ENCODE data around the gene RAB11B. TPM values are rescaled to one million over a fixed set of nuclear protein-coding genes. Genes with fewer than 3 reads are reported as not detected.
"Not testable (repeated sequence)": the region's sequence is repeated elsewhere in the genome, so short reads cannot be mapped to it uniquely, and the experiment has no call there.

Gene RAB11B
- total RNA-seq, 1 donor from 2014 or later = 70.8 TPM

- Histone ChIP-seq H3K9me3 (no peaks in the 10 kb centered on the region), H3K36me3 (peaks cover 0 to 9% of the 10 kb centered on the region in 2 donors), H3K27ac (peak overlapping the region; percentile 37 to 81), H3K4me3 (peak overlapping the region; percentile 27 to 50), H3K4me1 (peaks cover 15 to 30% of the 10 kb centered on the region in 2 donors), H3K27me3 (no peaks in the 10 kb centered on the region)
- intact Hi-C loops (cut with DNase I) = no loop called here
- TF ChIP-seq CTCF (IDR thresholded peaks at IDR 0.05) = no peak
- peak in 1 of 2 donors; percentile 93 for DNase-seq (ENCODE audit: low spot score in 2 of 2)
These were observed 22.7 kb upstream of the RAB11B start for GRCh38 chr19:8367327-8368001.

- intact Hi-C loops (cut with DNase I) = no loop called here
- Histone ChIP-seq H3K36me3 (peaks cover 0 to 28% of the 10 kb centered on the region in 2 donors), H3K27me3 (no peaks in the 10 kb centered on the region)
These were observed 19.8 kb upstream of the RAB11B start for GRCh38 chr19:8370176-8371010.

GRCh38 chr19:8371011-8371804 lies 19.0 kb upstream of the RAB11B start:
- intact Hi-C loops (cut with DNase I) = no loop called here
- Histone ChIP-seq H3K27ac (peak overlapping the region in 1 of 2 donors; percentile 36), H3K36me3 (peaks cover 0 to 28% of the 10 kb centered on the region in 2 donors), H3K27me3 (no peaks in the 10 kb centered on the region), H3K4me3 (no peak overlapping the region), H3K4me1 (peaks cover 7 to 20% of the 10 kb centered on the region in 2 donors), H3K9me3 (no peaks in the 10 kb centered on the region)
- no peak for TF ChIP-seq CTCF (IDR thresholded peaks at IDR 0.05)
- DNase-seq (ENCODE audit: low spot score in 2 of 2) = no peak

More at GRCh38 chr19:8370176-8371010, 19.8 kb upstream of the RAB11B start:
- Histone ChIP-seq H3K9me3 (no peaks in the 10 kb centered on the region), H3K4me3 (no peak overlapping the region), H3K27ac (peak overlapping the region in 1 of 2 donors; percentile 36), H3K4me1 (peaks cover 7 to 20% of the 10 kb centered on the region in 2 donors)
- TF ChIP-seq CTCF (IDR thresholded peaks at IDR 0.05) = no peak
- no peak for DNase-seq (ENCODE audit: low spot score in 2 of 2)

GRCh38 chr19:8373867-8374813 lies 16.0 kb upstream of the RAB11B start:
- H3K9me3 ChIP-seq = no peaks in the 10 kb centered on the region
- intact Hi-C loops (cut with DNase I) = no loop called here
- TF ChIP-seq CTCF (IDR thresholded peaks at IDR 0.05) = no peak
- H3K4me1 ChIP-seq = no peaks in the 10 kb centered on the region
- no peak for DNase-seq (ENCODE audit: low spot score in 2 of 2)
- no peak overlapping the region for H3K27ac ChIP-seq
- no peak overlapping the region for H3K4me3 ChIP-seq
- H3K27me3 ChIP-seq = no peaks in the 10 kb centered on the region
- peaks cover 0 to 28% of the 10 kb centered on the region in 2 donors for H3K36me3 ChIP-seq

- H3K4me1 ChIP-seq; H3K27me3 ChIP-seq; H3K27ac ChIP-seq; intact Hi-C loops (cut with DNase I); H3K4me3 ChIP-seq; DNase-seq (ENCODE audit: low spot score in 2 of 2); H3K9me3 ChIP-seq: not testable (repeated sequence)
- peaks cover 0 to 31% of the 10 kb centered on the region in 2 donors for H3K36me3 ChIP-seq
These were observed 14.4 kb upstream of the RAB11B start for GRCh38 chr19:8375766-8376165.

- H3K4me3 ChIP-seq; DNase-seq (ENCODE audit: low spot score in 2 of 2); intact Hi-C loops (cut with DNase I); H3K27me3 ChIP-seq; H3K4me1 ChIP-seq; H3K9me3 ChIP-seq; H3K27ac ChIP-seq: not testable (repeated sequence)
- peaks cover 0 to 25% of the 10 kb centered on the region in 2 donors for H3K36me3 ChIP-seq
These were observed 13.7 kb upstream of the RAB11B start for GRCh38 chr19:8376373-8376974.
